ENCODE measurements around the gene ZNF205. TPM values are rescaled to one million over a fixed set of nuclear protein-coding genes. Genes with fewer than 3 reads are reported as not detected.

The ZNF205 gene
- total RNA-seq, 1 experiment from 2014 or later, result 17.0 TPM

GRCh38 chr16:3140603-3141427, 28.4 kb downstream of the ZNF205 start:
- ChIA-PET RAD21 (ENCODE audit: low non-redundant PET in 1 of 2, low total read pairs in 2 of 2, uncharacterized antibody in 2 of 2, unreplicated experiment in 2 of 2) (no interaction called here), CTCF (interaction anchor here (1.9 kb wide), 1 partner anchor 12 kb away, joined by 4 read pairs; no protein-coding TSS in a partner anchor), POLR2A (interaction anchor here (1.0 kb wide), 1 partner anchor 35 kb away, joined by 3 read pairs; no protein-coding TSS in a partner anchor)
- Histone ChIP-seq H2AFZ (ENCODE audit: low read depth, low read length, poor library complexity, severe bottlenecking) (no peak overlapping the region), H3K36me3 (ENCODE audit: control insufficient read depth in 1 of 2, insufficient read depth in 2 of 2, low read length in 2 of 2) (peaks cover 0 to 3% of the 10 kb centered on the region in 2 experiments; a peak in 1 of 4 replicates), H3K27me3 (ENCODE audit: insufficient read depth, low read length) (no peaks in the 10 kb centered on the region), H3K4me2 (ENCODE audit: low read length) (no peak overlapping the region), H3K9me2 (ENCODE audit: insufficient read depth) (no peaks in the 10 kb centered on the region), H3K79me2 (ENCODE audit: insufficient read depth, low read length) (peaks cover 4% of the 10 kb centered on the region; the same call in 1 of the 2 replicates), H3K9ac (ENCODE audit: low read length) (no peak overlapping the region), H3K9me3 (ENCODE audit: control insufficient read depth in 1 of 2, insufficient read depth in 1 of 2, low read depth in 1 of 2, low read length in 2 of 2) (no peaks in the 10 kb centered on the region), H4K20me1 (ENCODE audit: insufficient read depth) (no peaks in the 10 kb centered on the region), H3K27ac (ENCODE audit: low read depth, low read length) (no peak overlapping the region; the same call in 1 of the 2 replicates), H3K4me1 (ENCODE audit: control insufficient read depth in 1 of 2, insufficient read depth in 2 of 2, low read length in 2 of 2) (peaks cover 3 to 4% of the 10 kb centered on the region in 2 experiments), H3K4me3 (replicated peaks in 1 of 2; ENCODE audit: low read depth in 1 of 2, low read length in 2 of 2) (no peak overlapping the region)
- DNase-seq (ENCODE audit: low read depth, low spot score) (no peak), ATAC-seq (no peak)
- intact Hi-C loops (cut with micrococcal nuclease), result no loop called here
- no peak for TF ChIP-seq ATF3 (IDR thresholded peaks at IDR 0.05)
- TF ChIP-seq POLR2A (IDR thresholded peaks at IDR 0.05; ENCODE audit: borderline replicate concordance, extremely low read depth, insufficient read depth, insufficient read length), result no peak
- no peak for TF ChIP-seq EZH2 (IDR thresholded peaks at IDR 0.05)
- no peak for TF ChIP-seq MAX (IDR thresholded peaks at IDR 0.05)
- no peak for TF ChIP-seq POLR2AphosphoS5 (IDR thresholded peaks at IDR 0.05; ENCODE audit: low read depth, low read length)
- no TSS peak for BruUV-seq (replicated peaks)

- POLR2A ChIA-PET, result no interaction called here
- Histone ChIP-seq H2AFZ (ENCODE audit: low read depth, low read length, poor library complexity, severe bottlenecking) (no peak overlapping the region), H3K9me2 (ENCODE audit: insufficient read depth) (no peaks in the 10 kb centered on the region), H3K27me3 (ENCODE audit: insufficient read depth, low read length) (no peaks in the 10 kb centered on the region), H3K9ac (ENCODE audit: low read length) (no peak overlapping the region), H3K36me3 (ENCODE audit: control insufficient read depth in 1 of 2, insufficient read depth in 2 of 2, low read length in 2 of 2) (peaks cover 0 to 3% of the 10 kb centered on the region in 2 experiments; a peak in 1 of 4 replicates), H3K9me3 (ENCODE audit: control insufficient read depth in 1 of 2, insufficient read depth in 1 of 2, low read depth in 1 of 2, low read length in 2 of 2) (no peaks in the 10 kb centered on the region), H4K20me1 (ENCODE audit: insufficient read depth) (no peaks in the 10 kb centered on the region), H3K4me1 (ENCODE audit: control insufficient read depth in 1 of 2, insufficient read depth in 2 of 2, low read length in 2 of 2) (no peaks in the 10 kb centered on the region), H3K4me2 (ENCODE audit: low read length) (no peak overlapping the region), H3K4me3 (replicated peaks in 1 of 2; ENCODE audit: low read depth in 1 of 2, low read length in 2 of 2) (no peak overlapping the region), H3K79me2 (ENCODE audit: insufficient read depth, low read length) (no peaks in the 10 kb centered on the region), H3K27ac (ENCODE audit: low read depth, low read length) (no peak overlapping the region)
- intact Hi-C loops (cut with micrococcal nuclease), result no loop called here
- CTCF ChIA-PET, result no interaction called here
- ATAC-seq, result no peak
- DNase-seq (ENCODE audit: low read depth, low spot score), result no peak
- no peak for TF ChIP-seq ZBTB33 (IDR thresholded peaks at IDR 0.05; ENCODE audit: extremely low read depth, insufficient replicate concordance, low read length)
- RAD21 ChIA-PET (ENCODE audit: low non-redundant PET in 1 of 2, low total read pairs in 2 of 2, uncharacterized antibody in 2 of 2, unreplicated experiment in 2 of 2), result no interaction called here
- no TSS peak for BruUV-seq (replicated peaks)
These were observed 29.5 kb downstream of the ZNF205 start for GRCh38 chr16:3141781-3142311.
